Motor neuron (in vitro differentiated cells): Measurements from ENCODE around the gene PTPDC1. TPM values are rescaled to one million over a fixed set of nuclear protein-coding genes. Genes with fewer than 3 reads are reported as not detected.
A peak's percentile ranks its signal among the peaks of the same experiment; 100 is the strongest.

Source experiments
- ATAC-seq, 8 experiments: fragments of 200-7000 bp; cut with Tn5 transposase; replicated peaks in 6 of 8; 2 replicates each; pipeline ENCODE4 v1.8.0; 2021; ENCODE audit warnings: mild to moderate bottlenecking in 8 of 8, moderate library complexity in 8 of 8
- H3K27ac ChIP-seq, 2 donors: fragments of 250-450 bp; sonication (Bioruptor Pico); 2 replicates each; pipeline ENCODE4 v1.9.0; 2021; ENCODE audit warnings: antibody characterized with exemption in 2 of 2, mild to moderate bottlenecking in 2 of 2, moderate library complexity in 1 of 2
- H3K4me1 ChIP-seq, 2 donors: fragments of 250-450 bp; sonication (Bioruptor Pico); replicated peaks in 1 of 2; 2 replicates each; pipeline ENCODE4 v1.6.1; 2021; ENCODE audit warnings: antibody characterized with exemption in 2 of 2, mild to moderate bottlenecking in 2 of 2, moderate library complexity in 1 of 2
- H3K4me3 ChIP-seq, 5 donors: fragments of 250-450 bp; sonication (Bioruptor Pico); 2 replicates each; pipeline ENCODE4 v1.9.0; 2021; ENCODE audit warnings: antibody characterized with exemption in 5 of 5, mild to moderate bottlenecking in 5 of 5, moderate library complexity in 4 of 5
- WGBS, 10 experiments: fragments of 450-650 bp; shearing (Covaris generic); methylation state at CpG; one replicate each; pipeline ENCODE4 v1.0.0; 2022; 5-methylcytosine and 5-hydroxymethylcytosine counted together
- in situ Hi-C, 9 experiments: fragments of 400-800 bp; cut with MboI; loops; one replicate each; pipeline ENCODE4 v1.15.0; 2021; ENCODE audit warnings: low sequenced_read_pairs in 9 of 9, low pct_unique_long_range_greater_than_20kb in 2 of 9; ENCODE audit not compliant: unreplicated experiment in 9 of 9
- total RNA-seq, 8 experiments: library from RNA; unstranded; fragments of 300-600 nt; gene quantifications; 2 replicates each; pipeline versions ENCODE4 v1.2.3 to v1.2.4, GENCODE V29; 2022

The PTPDC1 gene
- total RNA-seq, 8 experiments from 2014 or later = 8.0 to 16.5 (median 13.2) TPM

DNA sequence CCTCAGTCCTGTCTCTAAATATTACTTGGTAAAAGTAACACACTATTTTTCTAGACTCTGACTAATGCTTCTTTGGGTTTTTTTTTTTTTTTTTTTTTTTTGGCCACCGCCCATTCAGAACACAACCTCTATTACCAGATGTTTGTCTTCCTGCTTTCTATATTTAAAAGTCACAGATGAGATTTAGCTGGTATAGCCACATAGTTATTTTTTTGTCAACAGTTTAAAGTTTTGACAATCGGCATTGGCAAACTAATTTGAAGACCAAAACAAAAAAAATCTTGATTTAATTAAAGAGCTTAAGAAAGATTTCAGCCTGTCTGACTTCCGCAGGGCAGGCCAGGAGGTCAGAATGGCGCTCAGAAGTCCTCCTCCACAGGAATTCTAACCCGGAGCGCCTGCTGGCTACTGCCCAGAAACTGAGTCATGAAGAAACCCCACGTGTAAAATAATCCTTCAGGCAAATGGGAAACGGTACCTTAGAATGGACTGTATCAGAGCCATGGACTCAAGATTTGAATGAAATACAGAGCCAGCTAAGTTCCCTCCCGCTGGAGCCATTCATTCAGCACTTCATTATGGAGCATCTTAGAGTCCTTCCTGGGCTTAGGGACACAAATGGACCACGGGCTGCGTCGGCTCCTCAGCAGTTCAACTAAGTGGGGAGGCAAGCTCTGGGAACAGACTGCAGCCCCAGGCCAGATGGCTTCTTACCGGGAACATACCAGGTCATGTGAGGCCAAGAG, 55.6 kb downstream of the PTPDC1 start:
- in situ Hi-C loops = no loop called here
- ATAC-seq = peak in 7 of 8 experiments; percentile 23 to 81 (median 54)
- 3 to 94% (median 78%) methylated on average over 2 to 12 of the region's 13 CpGs for WGBS, 10 experiments

DNA sequence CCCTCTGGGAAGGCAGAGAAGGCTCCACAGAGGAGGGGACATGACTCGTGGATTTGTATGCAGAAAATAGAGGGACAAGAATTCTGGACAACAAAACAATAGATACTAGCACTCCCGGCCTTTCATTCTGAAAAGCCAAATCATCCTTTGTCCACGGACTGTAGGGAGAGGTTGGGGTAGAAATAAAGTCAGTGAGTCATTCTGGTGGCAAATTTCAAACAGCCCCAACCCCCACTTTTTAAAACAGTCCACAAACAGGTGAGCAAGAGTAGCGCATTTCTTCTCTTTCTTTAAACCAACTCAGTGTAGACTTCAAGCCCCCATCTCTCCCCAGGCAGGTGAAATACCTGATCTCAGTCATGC, 56.1 kb downstream of the PTPDC1 start:
- ATAC-seq = no peak
- WGBS, 10 experiments = 14 to 100% (median 62%) methylated on average over 1 to 3 of the region's 4 CpGs; no CpG with 5 or more reads in 6 of the 10 experiments
- in situ Hi-C loops = no loop called here
- Histone ChIP-seq H3K4me1 (peaks cover 7 to 8% of the 10 kb centered on the region in 2 donors), H3K27ac (peak overlapping the region in 1 of 2 donors; percentile 33), H3K4me3 (no peak overlapping the region)

More for the DNA sequence above, 55.6 kb downstream of the PTPDC1 start:
- Histone ChIP-seq H3K4me3 (no peak overlapping the region), H3K27ac (peak overlapping the region in 1 of 2 donors; percentile 33), H3K4me1 (peaks cover 7 to 8% of the 10 kb centered on the region in 2 donors)

DNA sequence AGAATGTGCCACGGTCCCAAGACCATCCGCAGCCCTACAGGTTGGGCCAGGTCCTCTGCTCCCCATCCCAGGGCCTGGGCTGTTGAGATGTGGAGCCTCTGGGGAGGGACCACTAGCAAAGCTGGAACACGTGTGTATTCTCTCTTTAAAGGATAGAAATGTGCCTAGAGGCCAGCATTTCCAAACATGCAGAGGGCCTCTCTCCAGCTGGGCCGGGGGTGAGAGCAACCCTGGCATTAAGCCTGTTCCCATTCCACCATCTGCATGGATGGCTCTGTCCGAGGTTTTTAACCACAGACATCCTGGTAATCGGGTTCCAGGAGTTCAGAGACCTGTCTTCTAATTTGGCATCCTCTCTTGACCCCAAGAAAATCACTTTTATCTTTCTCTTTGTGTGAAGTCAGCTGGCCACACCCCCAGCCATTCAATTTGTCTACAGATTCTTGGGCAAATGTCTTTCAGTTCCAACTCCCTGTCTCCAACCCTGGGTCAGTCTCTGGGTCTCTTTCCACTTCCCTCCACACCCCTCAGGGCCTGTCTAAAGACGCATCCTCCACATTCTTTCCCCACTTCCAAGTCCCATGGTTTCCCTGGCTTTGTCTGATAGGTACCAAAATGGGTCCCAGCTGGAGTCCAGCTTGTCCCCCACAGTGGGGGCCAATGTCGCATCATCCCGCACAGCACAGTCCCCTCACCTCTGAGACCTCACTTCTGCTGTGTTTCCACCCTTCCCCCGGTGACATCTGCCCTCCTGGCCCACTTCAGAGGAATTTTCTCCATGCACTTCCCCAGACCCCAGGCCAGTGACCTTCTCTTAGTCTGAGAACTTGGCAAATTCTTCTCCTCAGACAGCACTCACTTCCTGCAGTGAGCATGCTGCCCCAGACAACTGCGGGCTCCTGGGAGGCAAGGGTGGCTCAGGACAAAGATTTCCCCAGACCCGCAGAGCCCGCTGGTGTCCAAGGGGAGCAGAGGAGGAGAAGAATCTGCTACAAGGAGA, 56.8 kb downstream of the PTPDC1 start:
- no peak overlapping the region for H3K4me3 ChIP-seq
- WGBS, 10 experiments = 67 to 100% (median 89%) methylated on average over 2 to 8 of the region's 13 CpGs; no CpG with 5 or more reads in 2 of the 10 experiments
- in situ Hi-C loops = no loop called here
- no peak overlapping the region for H3K27ac ChIP-seq
- ATAC-seq = no peak
- peaks cover 7 to 8% of the 10 kb centered on the region in 2 donors for H3K4me1 ChIP-seq

DNA sequence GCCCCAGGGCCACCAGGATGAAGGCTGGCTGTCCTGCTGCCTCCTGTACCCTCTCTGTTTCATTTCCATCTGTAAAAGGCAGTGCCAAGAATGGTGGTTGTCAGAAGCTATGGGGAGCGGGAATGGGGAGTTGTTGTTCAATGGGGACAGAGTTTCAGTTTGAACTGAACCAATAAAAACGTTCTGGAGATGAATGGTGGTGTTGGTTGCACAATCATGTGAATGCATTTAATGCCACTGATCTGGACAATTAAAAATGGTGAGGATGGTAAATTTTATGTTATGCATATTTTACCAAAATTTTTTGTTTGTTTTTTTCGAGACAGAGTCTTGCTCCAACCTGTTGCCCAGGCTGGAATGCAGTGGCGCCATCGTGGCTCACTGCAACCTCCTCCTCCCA, 58.1 kb downstream of the PTPDC1 start:
- Histone ChIP-seq H3K4me3 (no peak overlapping the region), H3K27ac (no peak overlapping the region), H3K4me1 (peaks cover 7 to 8% of the 10 kb centered on the region in 2 donors)
- in situ Hi-C loops = no loop called here
- WGBS, 10 experiments = 50 to 100% (median 85%) methylated on average over 1 to 5 of the region's 5 CpGs; no CpG with 5 or more reads in 1 of the 10 experiments
- ATAC-seq = no peak

DNA sequence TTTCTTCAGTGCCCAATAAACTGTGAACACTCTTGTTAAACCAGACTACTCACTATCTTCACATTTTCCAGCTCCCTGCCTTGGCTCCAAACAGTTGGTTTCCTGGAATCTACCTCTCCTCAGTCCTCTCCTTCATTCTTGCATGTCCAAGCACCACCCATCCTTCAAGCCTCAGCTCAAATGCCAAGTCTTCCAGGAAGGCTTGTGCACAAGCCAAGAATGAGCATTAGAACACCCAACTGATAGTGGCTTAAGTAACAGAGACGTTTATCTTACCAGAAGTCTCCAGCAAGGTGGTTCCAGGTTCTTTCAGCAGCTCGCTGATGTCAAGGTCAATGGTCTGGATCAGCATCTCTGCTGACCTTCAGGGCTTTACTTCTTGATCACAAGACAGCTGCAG, 60.1 kb downstream of the PTPDC1 start:
- in situ Hi-C loops = no loop called here
- Histone ChIP-seq H3K4me3 (no peak overlapping the region), H3K4me1 (peaks cover 7 to 8% of the 10 kb centered on the region in 2 donors), H3K27ac (no peak overlapping the region)
- 0 to 83% (median 67%) methylated on average over 1 to 2 of the region's 2 CpGs; no CpG with 5 or more reads in 4 of the 10 experiments for WGBS, 10 experiments
- peak in 3 of 8 experiments; percentile 36 to 61 (median 42) for ATAC-seq

DNA sequence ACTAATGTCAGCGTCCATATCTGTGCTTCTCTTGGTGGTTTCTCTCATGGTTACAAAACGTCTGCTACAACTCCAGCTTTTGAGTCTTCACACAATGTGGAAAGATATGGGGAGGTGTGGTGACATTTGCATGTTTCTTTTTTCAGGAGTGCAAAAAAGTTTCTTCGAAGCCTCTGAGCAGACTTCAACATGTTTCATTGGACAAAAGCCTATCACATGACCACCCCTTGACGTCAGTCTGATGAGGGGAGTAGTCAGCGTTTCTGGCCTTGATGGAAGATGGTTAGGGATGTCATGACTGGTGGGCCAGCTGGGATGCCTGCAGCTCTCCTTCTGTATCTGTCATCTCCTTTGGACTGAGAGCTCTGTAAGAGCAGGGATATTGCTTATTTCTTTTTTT, 61.4 kb downstream of the PTPDC1 start:
- Histone ChIP-seq H3K4me3 (no peak overlapping the region), H3K4me1 (peaks cover 5 to 11% of the 10 kb centered on the region in 2 donors), H3K27ac (no peak overlapping the region)
- ATAC-seq = no peak
- in situ Hi-C loops = no loop called here
- 42 to 100% (median 66%) methylated on average over 1 to 4 of the region's 5 CpGs; no CpG with 5 or more reads in 1 of the 10 experiments for WGBS, 10 experiments

DNA sequence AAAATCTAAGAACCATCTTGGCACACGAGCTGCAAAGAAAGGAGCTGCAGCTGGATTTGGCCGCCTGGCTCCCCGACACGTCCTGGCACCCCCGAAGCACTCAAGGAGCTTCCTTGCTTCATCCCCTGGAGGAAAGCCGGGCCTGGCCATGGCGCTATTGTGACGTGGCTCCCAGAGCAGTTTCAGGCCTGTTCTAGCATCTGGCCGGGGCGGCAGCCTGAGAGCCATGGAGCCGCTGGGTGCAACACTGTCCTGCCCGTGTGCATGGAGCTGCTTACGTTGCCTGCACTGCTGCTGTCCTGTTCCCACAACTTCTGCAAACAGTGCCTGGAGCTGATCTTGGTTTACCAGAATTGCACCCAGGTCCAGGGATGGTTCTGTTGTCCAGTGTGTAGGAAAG, 63.5 kb downstream of the PTPDC1 start:
- in situ Hi-C loops = no loop called here
- ATAC-seq = no peak
- Histone ChIP-seq H3K4me1 (peaks cover 5 to 9% of the 10 kb centered on the region in 2 donors), H3K4me3 (no peak overlapping the region), H3K27ac (no peak overlapping the region)
- 80 to 94% (median 90%) methylated on average over 2 to 6 of the region's 13 CpGs; no CpG with 5 or more reads in 7 of the 10 experiments for WGBS, 10 experiments

DNA sequence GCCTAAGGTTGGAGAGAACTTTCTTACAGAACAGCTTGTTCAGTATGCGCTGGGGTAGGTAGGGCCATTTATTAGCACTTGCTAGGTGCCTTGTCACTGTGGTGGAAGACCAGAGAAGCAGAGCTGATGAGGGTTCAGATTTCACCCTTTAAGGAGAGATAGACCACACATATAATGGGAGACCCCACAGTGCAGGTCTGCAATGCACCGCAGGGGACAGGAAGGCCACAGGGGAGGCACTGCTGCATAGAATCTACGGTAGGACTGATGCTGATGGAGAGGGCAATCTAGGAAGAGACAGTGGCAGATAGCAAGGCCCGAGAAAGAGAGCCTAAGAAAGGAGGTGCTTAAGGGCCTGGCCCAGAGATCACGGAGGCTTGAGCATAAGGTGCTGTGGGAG, 64.2 kb downstream of the PTPDC1 start:
- Histone ChIP-seq H3K4me3 (no peak overlapping the region), H3K4me1 (peaks cover 5 to 9% of the 10 kb centered on the region in 2 donors), H3K27ac (no peak overlapping the region)
- in situ Hi-C loops = no loop called here
- ATAC-seq = no peak
- WGBS, 10 experiments = 0 to 70% (median 50%) methylated on average over 1 to 4 of the region's 5 CpGs; no CpG with 5 or more reads in 5 of the 10 experiments

DNA sequence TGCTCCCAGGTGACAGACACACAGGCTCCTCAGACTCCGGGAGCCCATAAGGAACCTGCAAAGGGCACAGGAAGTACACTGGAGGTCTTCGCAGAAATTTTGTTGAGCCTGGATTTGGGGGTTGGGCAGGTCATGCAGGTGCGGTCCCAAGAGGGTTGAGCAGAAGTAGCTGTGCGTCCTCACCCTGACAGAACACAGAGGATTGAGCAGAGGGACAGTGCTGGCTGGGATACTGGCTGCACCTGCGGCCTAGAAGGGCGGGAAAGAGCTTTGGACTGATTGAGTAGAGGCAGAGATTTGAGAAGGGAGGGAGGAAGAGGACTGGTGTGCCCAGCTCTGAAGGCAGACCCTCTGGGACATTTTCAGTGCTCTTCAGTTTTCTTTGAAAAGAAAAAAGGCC, 65.4 kb downstream of the PTPDC1 start:
- Histone ChIP-seq H3K27ac (no peak overlapping the region), H3K4me1 (peaks cover 5 to 9% of the 10 kb centered on the region in 2 donors), H3K4me3 (no peak overlapping the region)
- in situ Hi-C loops = no loop called here
- 50 to 100% (median 80%) methylated on average over 1 to 5 of the region's 6 CpGs; no CpG with 5 or more reads in 5 of the 10 experiments for WGBS, 10 experiments
- peak in 1 of 8 experiments; percentile 5 for ATAC-seq

DNA sequence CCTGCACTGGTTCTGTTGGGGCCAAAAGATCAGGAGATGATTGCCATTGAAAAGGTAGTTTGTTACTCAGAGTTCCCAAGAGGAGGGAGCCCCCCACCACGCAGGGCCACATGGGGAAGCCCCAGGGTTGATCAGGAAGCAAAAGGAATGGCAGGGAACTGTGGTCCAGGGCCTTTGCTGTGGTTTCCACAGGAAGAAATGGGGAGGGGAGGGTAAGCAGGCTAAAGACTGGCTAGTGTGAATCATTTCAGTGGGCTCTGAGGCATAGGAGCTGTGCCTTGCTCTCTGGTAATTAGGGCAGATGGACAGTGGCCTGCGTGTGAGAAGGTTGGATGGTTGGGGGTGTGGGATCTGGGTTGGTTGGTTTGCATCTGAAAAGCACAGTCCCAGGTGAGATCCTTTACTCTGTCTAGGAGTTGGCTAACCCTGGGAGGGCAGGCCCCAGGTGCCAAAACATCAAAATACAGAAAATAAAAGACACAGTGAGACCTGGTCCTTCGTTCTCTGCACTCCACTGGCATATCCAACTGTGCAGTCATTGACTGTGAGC, 66.1 kb downstream of the PTPDC1 start:
- H3K27ac ChIP-seq = peak overlapping the region in 1 of 2 donors; percentile 6
- 50 to 100% (median 80%) methylated on average over 1 to 2 of the region's 3 CpGs; no CpG with 5 or more reads in 3 of the 10 experiments for WGBS, 10 experiments
- in situ Hi-C loops = no loop called here
- ATAC-seq = peak in 2 of 8 experiments; percentile 9 to 17
- no peak overlapping the region for H3K4me3 ChIP-seq
- H3K4me1 ChIP-seq = peaks cover 5 to 9% of the 10 kb centered on the region in 2 donors

DNA sequence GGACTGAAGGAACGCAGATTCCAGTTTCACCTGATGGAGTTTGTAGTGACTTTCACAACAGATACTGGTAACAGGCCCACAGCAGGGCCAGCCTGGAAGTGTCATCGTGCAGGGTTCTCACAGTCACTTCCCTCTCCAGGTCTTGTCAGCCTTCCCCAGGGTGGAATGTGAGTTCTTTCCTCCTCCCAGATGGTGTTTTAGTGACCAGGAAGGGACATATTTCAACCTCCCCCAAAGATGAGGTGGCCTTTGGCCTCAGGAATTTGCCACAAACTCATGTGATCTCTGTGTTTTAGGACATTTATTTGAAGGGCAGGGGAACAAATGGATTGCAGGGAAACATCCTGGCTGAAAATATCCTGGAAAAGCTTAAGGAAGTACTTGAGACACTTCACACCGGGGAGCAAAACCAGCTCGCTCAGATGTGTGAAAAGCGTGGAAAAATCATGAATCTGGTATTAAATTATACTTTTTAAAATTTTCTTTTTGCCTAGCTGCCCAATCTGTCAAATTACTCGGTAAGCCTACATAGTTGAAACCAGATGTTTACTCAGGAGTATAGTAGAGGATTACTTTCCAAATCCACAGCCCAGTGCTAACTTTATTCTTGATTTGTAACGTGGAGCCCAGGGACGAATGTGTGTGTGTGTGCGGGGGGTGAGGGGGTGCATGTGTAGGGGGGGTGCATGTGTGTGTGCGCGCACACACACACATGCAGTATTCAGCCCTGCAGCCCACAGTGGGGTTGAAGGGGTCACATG, 66.8 kb downstream of the PTPDC1 start:
- in situ Hi-C loops = no loop called here
- Histone ChIP-seq H3K27ac (no peak overlapping the region), H3K4me1 (peaks cover 5 to 9% of the 10 kb centered on the region in 2 donors), H3K4me3 (no peak overlapping the region)
- 24 to 95% (median 90%) methylated on average over 2 to 5 of the region's 11 CpGs; no CpG with 5 or more reads in 5 of the 10 experiments for whole genome bisulfite sequencing, 10 experiments
- peak in 1 of 8 experiments; percentile 24 for ATAC-seq

DNA sequence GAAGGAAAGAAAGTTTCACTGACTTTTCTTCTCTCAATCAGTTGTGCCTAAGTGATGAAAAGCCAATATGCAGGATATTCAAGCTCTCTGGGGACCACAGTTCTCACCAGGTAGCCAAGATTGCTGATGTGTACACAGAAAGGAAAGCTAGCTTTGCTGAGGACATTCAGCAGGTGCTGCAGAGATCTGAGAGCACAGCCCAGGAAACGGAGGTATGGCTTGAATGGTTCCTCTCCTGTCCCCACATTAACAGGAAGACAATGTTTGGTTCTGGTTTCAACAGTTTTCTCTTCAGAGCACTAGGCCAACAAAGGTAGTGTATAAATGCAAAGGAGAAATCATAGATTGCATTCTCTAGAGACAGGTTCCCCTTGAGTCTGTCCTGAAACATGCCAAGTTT, 69.6 kb downstream of the PTPDC1 start:
- WGBS, 10 experiments = 38 to 90% (median 72%) methylated on average over 1 of the region's 1 CpG; no CpG with 5 or more reads in 4 of the 10 experiments
- Histone ChIP-seq H3K4me3 (no peak overlapping the region), H3K4me1 (peaks cover 9 to 21% of the 10 kb centered on the region in 2 donors), H3K27ac (no peak overlapping the region)
- in situ Hi-C loops = no loop called here
- no peak for ATAC-seq
